HepG2 (cell line): ENCODE results near the gene CDC6. TPM values are rescaled to one million over a fixed set of nuclear protein-coding genes. Genes with fewer than 3 reads are reported as not detected.

ENCODE experiments used
- CCAR2 ChIP-seq: fragments of 200-400 bp; formaldehyde crosslinking; optimal IDR thresholded peaks from 2 replicates; pipeline ENCODE3; 2018; ENCODE audit warnings: low read depth, mild to moderate bottlenecking, low read length, moderate library complexity
- CEBPG ChIP-seq: IDR thresholded peaks from 2 replicates; pipeline ENCODE4 v1.6.1; 2016
- ELF4 ChIP-seq: sonication (generic); formaldehyde crosslinking; IDR thresholded peaks from 2 replicates; pipeline ENCODE4 v1.5.0; 2020; ENCODE audit warnings: missing genetic modification reagents, mild to moderate bottlenecking, moderate library complexity, borderline replicate concordance
- JDP2 ChIP-seq: sonication (generic); formaldehyde crosslinking; IDR thresholded peaks from 2 replicates; pipeline ENCODE4 v1.8.1; 2022; ENCODE audit warnings: missing genetic modification reagents, borderline replicate concordance
- KAT2B ChIP-seq: fragments of 150-350 bp; IDR thresholded peaks from 2 replicates; pipeline ENCODE4 v1.6.1; 2014; ENCODE audit warnings: low read depth, low read length, borderline replicate concordance
- KDM5A ChIP-seq: fragments of 200-600 bp; sonication (generic); IDR thresholded peaks from 2 replicates; pipeline ENCODE4 v1.7.0; 2018; ENCODE audit warnings: antibody characterized with exemption, mild to moderate bottlenecking, low read length, borderline replicate concordance
- MED13 ChIP-seq: sonication (generic); formaldehyde crosslinking; IDR thresholded peaks from 2 replicates; pipeline ENCODE4 v1.5.0; 2020; ENCODE audit warnings: missing genetic modification reagents
- NAIF1 ChIP-seq: sonication (generic); formaldehyde crosslinking; IDR thresholded peaks from 2 replicates; pipeline ENCODE4 v1.5.0; 2020; ENCODE audit warnings: mild to moderate bottlenecking, missing genetic modification reagents, borderline replicate concordance
- NR2F1 ChIP-seq, 2 experiments: fragments of 450-650 bp in 1 of 2; formaldehyde crosslinking in 1 of 2; IDR thresholded peaks; 2 replicates each; pipeline versions ENCODE4 v1.5.0 to v1.6.1; 2016 to 2020; ENCODE audit warnings: mild to moderate bottlenecking in 1 of 2, missing compliant biosample characterization in 1 of 2, missing genetic modification reagents in 1 of 2, moderate library complexity in 1 of 2
- SP4 ChIP-seq: sonication (generic); formaldehyde crosslinking; IDR thresholded peaks from 2 replicates; pipeline ENCODE4 v1.8.1; 2023; ENCODE audit warnings: mild to moderate bottlenecking, missing genetic modification reagents
- TCF7L2 ChIP-seq: IDR thresholded peaks from 2 replicates; pipeline ENCODE4 v1.6.1; 2011; ENCODE audit warnings: mild to moderate bottlenecking, low read depth, low read length, moderate library complexity
- ZBED4 ChIP-seq: sonication (generic); formaldehyde crosslinking; IDR thresholded peaks from 2 replicates; pipeline ENCODE4 v1.4.0; 2020; ENCODE audit warnings: missing genetic modification reagents, borderline replicate concordance
- ZMYM3 ChIP-seq: sonication (generic); formaldehyde crosslinking; IDR thresholded peaks from 2 replicates; pipeline ENCODE4 v1.5.1; 2020; ENCODE audit warnings: mild to moderate bottlenecking, missing genetic modification reagents
- ZMYM4 ChIP-seq: sonication (generic); formaldehyde crosslinking; IDR thresholded peaks from 2 replicates; pipeline ENCODE4 v1.8.1; 2023; ENCODE audit warnings: mild to moderate bottlenecking, missing genetic modification reagents
- ZNF235 ChIP-seq: sonication (generic); formaldehyde crosslinking; IDR thresholded peaks from 2 replicates; pipeline ENCODE4 v1.8.1; 2023; ENCODE audit warnings: mild to moderate bottlenecking, missing genetic modification reagents, borderline replicate concordance
- ZNF34 ChIP-seq: sonication (generic); formaldehyde crosslinking; IDR thresholded peaks from 2 replicates; pipeline ENCODE4 v1.4.0; 2020; ENCODE audit warnings: mild to moderate bottlenecking, missing genetic modification reagents, borderline replicate concordance
- ZNF510 ChIP-seq: sonication (generic); formaldehyde crosslinking; IDR thresholded peaks from 2 replicates; pipeline ENCODE4 v1.4.0; 2020; ENCODE audit warnings: low read depth, mild to moderate bottlenecking, missing genetic modification reagents
- polyA plus RNA-seq, 8 experiments: library from polyadenylated mRNA; depleted of rRNA in 3 of 8; stranded (reverse) in 7 of 8; unstranded in 1 of 8; fragments of >200 nt; fragmentation: Illumina TruSeq in 4 of 8; extraction: Trizol in 4 of 8; gene quantifications; 2 replicates each; pipeline versions ENCODE4 v1.2.1 to v1.2.3, GENCODE V29; 2011 to 2016; ENCODE audit warnings: low read depth in 4 of 8, missing spikeins in 1 of 8, mixed read lengths in 1 of 8; ENCODE audit not compliant: insufficient read depth in 1 of 8
- total RNA-seq, 5 experiments: library from RNA; depleted of rRNA; stranded (reverse); fragments of >200 nt; fragmentation: Illumina TruSeq; extraction: Trizol; gene quantifications; 2 replicates each; pipeline ENCODE4 v1.2.3, GENCODE V29; 2016; ENCODE audit warnings: low read depth in 1 of 5
- TF ChIP-seq, protein P1 (sequence below): sonication (generic); formaldehyde crosslinking; IDR thresholded peaks from 2 replicates; pipeline ENCODE4 v1.5.0; 2020; ENCODE audit warnings: mild to moderate bottlenecking, missing genetic modification reagents, borderline replicate concordance
- TF ChIP-seq, protein P2 (sequence below): sonication (generic); formaldehyde crosslinking; IDR thresholded peaks from 2 replicates; pipeline ENCODE4 v1.8.1; 2022; ENCODE audit warnings: mild to moderate bottlenecking, missing genetic modification reagents

CDC6 gene
- total and polyA plus RNA-seq, 2 of the 13 experiments (the other 11 are each of a cell fraction or from before 2014, with no cell fraction given): 17.4 to 114 TPM

GRCh38 chr17:40317880-40318829 lies 30.5 kb downstream of the CDC6 start (continued):
- TF ChIP-seq, protein P1, sequence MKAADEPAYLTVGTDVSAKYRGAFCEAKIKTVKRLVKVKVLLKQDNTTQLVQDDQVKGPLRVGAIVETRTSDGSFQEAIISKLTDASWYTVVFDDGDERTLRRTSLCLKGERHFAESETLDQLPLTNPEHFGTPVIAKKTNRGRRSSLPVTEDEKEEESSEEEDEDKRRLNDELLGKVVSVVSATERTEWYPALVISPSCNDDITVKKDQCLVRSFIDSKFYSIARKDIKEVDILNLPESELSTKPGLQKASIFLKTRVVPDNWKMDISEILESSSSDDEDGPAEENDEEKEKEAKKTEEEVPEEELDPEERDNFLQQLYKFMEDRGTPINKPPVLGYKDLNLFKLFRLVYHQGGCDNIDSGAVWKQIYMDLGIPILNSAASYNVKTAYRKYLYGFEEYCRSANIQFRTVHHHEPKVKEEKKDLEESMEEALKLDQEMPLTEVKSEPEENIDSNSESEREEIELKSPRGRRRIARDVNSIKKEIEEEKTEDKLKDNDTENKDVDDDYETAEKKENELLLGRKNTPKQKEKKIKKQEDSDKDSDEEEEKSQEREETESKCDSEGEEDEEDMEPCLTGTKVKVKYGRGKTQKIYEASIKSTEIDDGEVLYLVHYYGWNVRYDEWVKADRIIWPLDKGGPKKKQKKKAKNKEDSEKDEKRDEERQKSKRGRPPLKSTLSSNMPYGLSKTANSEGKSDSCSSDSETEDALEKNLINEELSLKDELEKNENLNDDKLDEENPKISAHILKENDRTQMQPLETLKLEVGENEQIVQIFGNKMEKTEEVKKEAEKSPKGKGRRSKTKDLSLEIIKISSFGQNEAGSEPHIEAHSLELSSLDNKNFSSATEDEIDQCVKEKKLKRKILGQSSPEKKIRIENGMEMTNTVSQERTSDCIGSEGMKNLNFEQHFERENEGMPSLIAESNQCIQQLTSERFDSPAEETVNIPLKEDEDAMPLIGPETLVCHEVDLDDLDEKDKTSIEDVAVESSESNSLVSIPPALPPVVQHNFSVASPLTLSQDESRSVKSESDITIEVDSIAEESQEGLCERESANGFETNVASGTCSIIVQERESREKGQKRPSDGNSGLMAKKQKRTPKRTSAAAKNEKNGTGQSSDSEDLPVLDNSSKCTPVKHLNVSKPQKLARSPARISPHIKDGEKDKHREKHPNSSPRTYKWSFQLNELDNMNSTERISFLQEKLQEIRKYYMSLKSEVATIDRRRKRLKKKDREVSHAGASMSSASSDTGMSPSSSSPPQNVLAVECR: peak; percentile 90; the same call in 1 of the 2 replicates
- TF ChIP-seq CCAR2: no peak
- no peak for TF ChIP-seq JDP2
- peak; percentile 51; the same call in 1 of the 2 replicates for TF ChIP-seq CEBPG (CRISPR knock-in tag)
- 0 out of 2 replicates have a peak, but pooled peaks have one; percentile 74 for TF ChIP-seq ZNF235
- no peak for TF ChIP-seq KAT2B
- no peak for TF ChIP-seq ZBED4
- peak; percentile 75; the same call in 1 of the 2 replicates for TF ChIP-seq ZNF510 (CRISPR knock-in tag)
- TF ChIP-seq TCF7L2: no peak
- TF ChIP-seq SP4 (CRISPR knock-in tag): peak; percentile 99
- TF ChIP-seq ZMYM4 (CRISPR knock-in tag): no peak
- TF ChIP-seq, protein P2, sequence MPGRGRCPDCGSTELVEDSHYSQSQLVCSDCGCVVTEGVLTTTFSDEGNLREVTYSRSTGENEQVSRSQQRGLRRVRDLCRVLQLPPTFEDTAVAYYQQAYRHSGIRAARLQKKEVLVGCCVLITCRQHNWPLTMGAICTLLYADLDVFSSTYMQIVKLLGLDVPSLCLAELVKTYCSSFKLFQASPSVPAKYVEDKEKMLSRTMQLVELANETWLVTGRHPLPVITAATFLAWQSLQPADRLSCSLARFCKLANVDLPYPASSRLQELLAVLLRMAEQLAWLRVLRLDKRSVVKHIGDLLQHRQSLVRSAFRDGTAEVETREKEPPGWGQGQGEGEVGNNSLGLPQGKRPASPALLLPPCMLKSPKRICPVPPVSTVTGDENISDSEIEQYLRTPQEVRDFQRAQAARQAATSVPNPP: no peak
- TF ChIP-seq ZMYM3 (CRISPR knock-in tag): no peak; the same call in none of the 2 replicates
- peak; percentile 69 for TF ChIP-seq KDM5A
- TF ChIP-seq ELF4 (CRISPR knock-in tag): no peak
- TF ChIP-seq MED13 (CRISPR knock-in tag): 0 out of 2 replicates have a peak, but pooled peaks have one; percentile 39
- no peak for TF ChIP-seq NAIF1 (CRISPR knock-in tag)
- 0 out of 4 replicates have a peak, but pooled peaks of 1 of the 2 experiments have one; percentile 29 for TF ChIP-seq NR2F1 (CRISPR knock-in tag; IDR thresholded peaks at IDR 0.05)
- TF ChIP-seq ZNF34: 0 out of 2 replicates have a peak, but pooled peaks have one; percentile 36
